ENCODE results near the gene CEP152. TPM values are rescaled to one million over a fixed set of nuclear protein-coding genes. Genes with fewer than 3 reads are reported as not detected.

CEP152 gene
- total RNA-seq, 5 donors from 2014 or later (not counting 1 experiment from before 2014, with no cell fraction given): 6.6 to 11.4 (median 10.3) TPM

- Histone ChIP-seq H3K27ac (ENCODE audit: low read length) (no peak overlapping the region), H3K27me3 (replicated peaks in 1 of 2; ENCODE audit: control insufficient read depth in 2 of 2, extremely low read depth in 1 of 2, insufficient read depth in 2 of 2, low read length in 1 of 2) (no peaks in the 10 kb centered on the region), H3K9me3 (no peaks in the 10 kb centered on the region), H3K4me3 (ENCODE audit: control insufficient read depth in 1 of 2, extremely low read depth in 1 of 2, low read length in 1 of 2) (no peak overlapping the region), H3K36me3 (ENCODE audit: control insufficient read depth in 2 of 2, extremely low read depth in 1 of 2, insufficient read depth in 1 of 2, low read length in 1 of 2) (no peaks in the 10 kb centered on the region), H3K4me1 (ENCODE audit: control insufficient read depth in 1 of 2, extremely low read depth in 1 of 2, insufficient read depth in 2 of 2, low read length in 2 of 2) (no peaks in the 10 kb centered on the region)
- Mint-ChIP-seq H3K4me3 (no peak overlapping the region), H3K27ac (no peak overlapping the region), H3K36me3 (peaks cover 19% of the 10 kb centered on the region), H3K9me3 (no peaks in the 10 kb centered on the region), H3K27me3 (no peaks in the 10 kb centered on the region), H3K4me1 (peaks cover 10 to 18% (median 14%) of the 10 kb centered on the region in 3 donors)
- CTCF ChIA-PET: no interaction called here
- ATAC-seq (replicated peaks in 1 of 4) (no peak), DNase-seq (no peak)
- WGBS (ENCODE audit: insufficient coverage): no CpG with 5 or more reads among the region's 2 CpGs
- POLR2A ChIA-PET: no interaction called here
Observed at GRCh38 chr15:48803877-48804276, 7.0 kb downstream of the CEP152 start.

- Histone ChIP-seq H3K9me3 (no peaks in the 10 kb centered on the region), H3K27ac (ENCODE audit: low read length) (no peak overlapping the region), H3K27me3 (replicated peaks in 1 of 2; ENCODE audit: control insufficient read depth in 2 of 2, extremely low read depth in 1 of 2, insufficient read depth in 2 of 2, low read length in 1 of 2) (no peaks in the 10 kb centered on the region), H3K4me1 (ENCODE audit: control insufficient read depth in 1 of 2, extremely low read depth in 1 of 2, insufficient read depth in 2 of 2, low read length in 2 of 2) (no peaks in the 10 kb centered on the region), H3K4me3 (ENCODE audit: control insufficient read depth in 1 of 2, extremely low read depth in 1 of 2, low read length in 1 of 2) (no peak overlapping the region), H3K36me3 (ENCODE audit: control insufficient read depth in 2 of 2, extremely low read depth in 1 of 2, insufficient read depth in 1 of 2, low read length in 1 of 2) (no peaks in the 10 kb centered on the region)
- no peaks in the 10 kb centered on the region for H3K9me3 Mint-ChIP-seq
- H3K4me1 Mint-ChIP-seq: peaks cover 9 to 17% (median 17%) of the 10 kb centered on the region in 3 donors
- no peak overlapping the region for H3K4me3 Mint-ChIP-seq
- DNase-seq: no peak
- ChIA-PET CTCF (interaction anchor here in 1 of 2 donors (0.8 kb wide), 1 partner anchor 12 kb away, joined by 4 read pairs; no protein-coding TSS in a partner anchor), POLR2A (no interaction called here)
- no peaks in the 10 kb centered on the region for H3K27me3 Mint-ChIP-seq
- peaks cover 19% of the 10 kb centered on the region for H3K36me3 Mint-ChIP-seq
- H3K27ac Mint-ChIP-seq: no peak overlapping the region
- no peak for ATAC-seq (replicated peaks in 1 of 4)
Observed at GRCh38 chr15:48802867-48803266, 8.0 kb downstream of the CEP152 start.

- DNase-seq: no peak
- H3K4me1 Mint-ChIP-seq: peaks cover 12 to 23% (median 22%) of the 10 kb centered on the region in 3 donors
- CTCF ChIA-PET: interaction anchor here in 1 of 2 donors (0.8 kb wide), 1 partner anchor 12 kb away, joined by 4 read pairs; no protein-coding TSS in a partner anchor
Observed at GRCh38 chr15:48802257-48802656, 8.6 kb downstream of the CEP152 start.

GRCh38 chr15:48800811-48801455 is 9.9 kb downstream of the CEP152 start:
- Histone ChIP-seq H3K4me3 (ENCODE audit: control insufficient read depth in 1 of 2, extremely low read depth in 1 of 2, low read length in 1 of 2) (no peak overlapping the region), H3K27me3 (replicated peaks in 1 of 2; ENCODE audit: control insufficient read depth in 2 of 2, extremely low read depth in 1 of 2, insufficient read depth in 2 of 2, low read length in 1 of 2) (no peaks in the 10 kb centered on the region), H3K27ac (ENCODE audit: low read length) (no peak overlapping the region), H3K36me3 (ENCODE audit: control insufficient read depth in 2 of 2, extremely low read depth in 1 of 2, insufficient read depth in 1 of 2, low read length in 1 of 2) (peaks cover 0 to 3% of the 10 kb centered on the region in 2 donors), H3K9me3 (no peaks in the 10 kb centered on the region), H3K4me1 (ENCODE audit: control insufficient read depth in 1 of 2, extremely low read depth in 1 of 2, insufficient read depth in 2 of 2, low read length in 2 of 2) (no peaks in the 10 kb centered on the region)
- no peaks in the 10 kb centered on the region for H3K9me3 Mint-ChIP-seq
- WGBS (ENCODE audit: insufficient coverage): no CpG with 5 or more reads among the region's 4 CpGs
- H3K27ac Mint-ChIP-seq: no peak overlapping the region
- H3K4me1 Mint-ChIP-seq: peaks cover 13 to 21% (median 13%) of the 10 kb centered on the region in 3 donors
- no peak for DNase-seq
- H3K36me3 Mint-ChIP-seq: peaks cover 31% of the 10 kb centered on the region
- no peak overlapping the region for H3K4me3 Mint-ChIP-seq
- no peak for ATAC-seq (replicated peaks in 1 of 4)
- H3K27me3 Mint-ChIP-seq: no peaks in the 10 kb centered on the region
- POLR2A ChIA-PET: no interaction called here
- CTCF ChIA-PET: interaction anchor here (0.9 to 1.5 kb wide), 3 partner anchors 9 to 91 kb away, joined by 5 to 13 read pairs (median 5); partner anchors contain the start of gene CEP152 (in 1 of the 2)

More at GRCh38 chr15:48802257-48802656, 8.6 kb downstream of the CEP152 start:
- H3K9me3 Mint-ChIP-seq: no peaks in the 10 kb centered on the region
- Histone ChIP-seq H3K9me3 (no peaks in the 10 kb centered on the region), H3K4me1 (ENCODE audit: control insufficient read depth in 1 of 2, extremely low read depth in 1 of 2, insufficient read depth in 2 of 2, low read length in 2 of 2) (no peaks in the 10 kb centered on the region), H3K27ac (ENCODE audit: low read length) (no peak overlapping the region), H3K36me3 (ENCODE audit: control insufficient read depth in 2 of 2, extremely low read depth in 1 of 2, insufficient read depth in 1 of 2, low read length in 1 of 2) (peaks cover 0 to 1% of the 10 kb centered on the region in 2 donors), H3K27me3 (replicated peaks in 1 of 2; ENCODE audit: control insufficient read depth in 2 of 2, extremely low read depth in 1 of 2, insufficient read depth in 2 of 2, low read length in 1 of 2) (no peaks in the 10 kb centered on the region), H3K4me3 (ENCODE audit: control insufficient read depth in 1 of 2, extremely low read depth in 1 of 2, low read length in 1 of 2) (no peak overlapping the region)
- ATAC-seq (replicated peaks in 1 of 4): no peak
- H3K27me3 Mint-ChIP-seq: no peaks in the 10 kb centered on the region
- H3K27ac Mint-ChIP-seq: no peak overlapping the region
- H3K36me3 Mint-ChIP-seq: peaks cover 22% of the 10 kb centered on the region
- POLR2A ChIA-PET: interaction anchor here in 1 of 2 donors (0.7 kb wide), 1 partner anchor 9 kb away, joined by 4 read pairs; the partner anchor contains the start of gene CEP152
- WGBS (ENCODE audit: insufficient coverage): no CpG with 5 or more reads among the region's 3 CpGs
- no peak overlapping the region for H3K4me3 Mint-ChIP-seq

- ATAC-seq (replicated peaks in 1 of 4) (no peak), DNase-seq (no peak)
- H3K4me3 Mint-ChIP-seq: no peak overlapping the region
- Histone ChIP-seq H3K4me3 (ENCODE audit: control insufficient read depth in 1 of 2, extremely low read depth in 1 of 2, low read length in 1 of 2) (no peak overlapping the region), H3K9me3 (no peaks in the 10 kb centered on the region), H3K27me3 (replicated peaks in 1 of 2; ENCODE audit: control insufficient read depth in 2 of 2, extremely low read depth in 1 of 2, insufficient read depth in 2 of 2, low read length in 1 of 2) (no peaks in the 10 kb centered on the region), H3K36me3 (ENCODE audit: control insufficient read depth in 2 of 2, extremely low read depth in 1 of 2, insufficient read depth in 1 of 2, low read length in 1 of 2) (peaks cover 0 to 3% of the 10 kb centered on the region in 2 donors), H3K4me1 (ENCODE audit: control insufficient read depth in 1 of 2, extremely low read depth in 1 of 2, insufficient read depth in 2 of 2, low read length in 2 of 2) (no peaks in the 10 kb centered on the region), H3K27ac (ENCODE audit: low read length) (no peak overlapping the region)
- peaks cover 36% of the 10 kb centered on the region for H3K36me3 Mint-ChIP-seq
- no CpG with 5 or more reads among the region's 1 CpG for WGBS (ENCODE audit: insufficient coverage)
- H3K9me3 Mint-ChIP-seq: no peaks in the 10 kb centered on the region
- ChIA-PET CTCF (interaction anchor here in 1 of 2 donors (0.8 to 1.5 kb wide), 2 partner anchors 11 to 370 kb away, joined by 3 to 13 read pairs; partner anchors contain the start of genes CEP152 and GALK2), POLR2A (no interaction called here)
- no peak overlapping the region for H3K27ac Mint-ChIP-seq
- H3K4me1 Mint-ChIP-seq: peaks cover 13 to 24% (median 13%) of the 10 kb centered on the region in 3 donors
- no peaks in the 10 kb centered on the region for H3K27me3 Mint-ChIP-seq
Observed at GRCh38 chr15:48800245-48800644, 10.6 kb downstream of the CEP152 start.

GRCh38 chr15:48798319-48798718 is 12.6 kb downstream of the CEP152 start:
- Mint-ChIP-seq H3K36me3 (peaks cover 27% of the 10 kb centered on the region), H3K4me1 (peaks cover 13 to 31% (median 18%) of the 10 kb centered on the region in 3 donors), H3K27me3 (no peaks in the 10 kb centered on the region), H3K9me3 (no peaks in the 10 kb centered on the region), H3K27ac (no peak overlapping the region), H3K4me3 (no peak overlapping the region)
- peaks cover 0 to 6% of the 10 kb centered on the region in 2 donors for H3K36me3 ChIP-seq (ENCODE audit: control insufficient read depth in 2 of 2, extremely low read depth in 1 of 2, insufficient read depth in 1 of 2, low read length in 1 of 2)
- H3K9me3 ChIP-seq: no peaks in the 10 kb centered on the region
- H3K27ac ChIP-seq (ENCODE audit: low read length): no peak overlapping the region
- no peak overlapping the region for H3K4me3 ChIP-seq (ENCODE audit: control insufficient read depth in 1 of 2, extremely low read depth in 1 of 2, low read length in 1 of 2)
- ATAC-seq (replicated peaks in 1 of 4) (no peak), DNase-seq (no peak)
- no peaks in the 10 kb centered on the region for H3K27me3 ChIP-seq (replicated peaks in 1 of 2; ENCODE audit: control insufficient read depth in 2 of 2, extremely low read depth in 1 of 2, insufficient read depth in 2 of 2, low read length in 1 of 2)
- ChIA-PET CTCF (no interaction called here), POLR2A (no interaction called here)
- no CpG with 5 or more reads among the region's 1 CpG for WGBS (ENCODE audit: insufficient coverage)
- H3K4me1 ChIP-seq (ENCODE audit: control insufficient read depth in 1 of 2, extremely low read depth in 1 of 2, insufficient read depth in 2 of 2, low read length in 2 of 2): no peaks in the 10 kb centered on the region

All from T-cell (primary cell).